OCI-LY7 (cell line): ENCODE data around the gene PHRF1.

Source experiments
- EZH2phosphoT487 ChIP-seq: fragments of 200-600 bp; sonication (generic); IDR thresholded peaks from 2 replicates; pipeline ENCODE4 v1.6.1; 2018; ENCODE audit warnings: low read depth, borderline replicate concordance, mild to moderate bottlenecking, mixed run types, antibody characterized with exemption, low read length, moderate library complexity, mixed read lengths
- TF ChIP-seq, protein P1 (sequence below): fragments of 200-600 bp; sonication (generic); conservative IDR thresholded peaks from 2 replicates; pipeline ENCODE4 v1.5.1; 2014; ENCODE audit warnings: mild to moderate bottlenecking, antibody characterized with exemption, low read length, moderate library complexity, mixed read lengths

DNA sequence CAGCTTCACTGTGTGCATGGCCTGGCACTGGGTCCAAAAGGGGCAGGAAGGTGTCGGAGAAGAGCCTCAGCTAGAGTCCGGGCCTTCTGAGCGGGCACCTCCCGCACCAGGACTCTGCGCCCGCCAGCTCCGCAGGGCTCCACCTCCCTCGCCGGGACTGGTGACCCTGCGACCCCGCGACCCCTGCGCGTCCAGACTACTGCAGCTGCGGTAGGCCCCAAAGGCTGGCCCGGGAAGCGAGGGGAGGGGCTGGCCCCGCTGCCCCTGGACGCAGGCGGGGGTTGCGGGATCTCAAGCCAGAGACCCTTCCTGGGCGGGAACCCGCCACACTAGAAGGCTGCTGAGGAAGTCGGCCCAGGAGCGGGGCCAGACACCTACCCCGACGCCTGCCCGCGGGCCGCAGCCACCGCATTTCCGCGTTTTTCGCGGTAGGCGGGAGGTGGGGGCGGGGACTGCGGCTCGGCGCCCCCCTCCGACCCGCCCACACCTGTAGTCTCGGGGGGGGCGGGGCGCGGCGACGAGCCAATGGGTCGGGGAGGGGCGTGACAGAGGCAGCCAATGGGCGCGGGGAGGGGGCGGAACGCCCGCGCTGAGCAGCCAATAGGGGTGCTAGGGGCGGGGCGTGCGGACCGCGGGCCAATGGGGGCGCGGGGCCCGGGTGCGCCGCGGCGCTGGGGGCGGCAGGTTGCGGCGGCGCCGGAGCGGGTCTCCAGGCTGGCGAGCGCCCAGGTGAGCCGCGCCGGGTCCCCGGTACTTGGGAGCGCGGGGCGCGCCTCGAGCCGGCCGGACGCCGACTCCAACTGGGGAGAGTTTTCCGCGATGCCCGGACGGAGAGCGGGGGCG is 15.7 kb upstream of the PHRF1 start, which contains the start of the genes LMNTD2 and RASSF7:
- TF ChIP-seq, protein P1, sequence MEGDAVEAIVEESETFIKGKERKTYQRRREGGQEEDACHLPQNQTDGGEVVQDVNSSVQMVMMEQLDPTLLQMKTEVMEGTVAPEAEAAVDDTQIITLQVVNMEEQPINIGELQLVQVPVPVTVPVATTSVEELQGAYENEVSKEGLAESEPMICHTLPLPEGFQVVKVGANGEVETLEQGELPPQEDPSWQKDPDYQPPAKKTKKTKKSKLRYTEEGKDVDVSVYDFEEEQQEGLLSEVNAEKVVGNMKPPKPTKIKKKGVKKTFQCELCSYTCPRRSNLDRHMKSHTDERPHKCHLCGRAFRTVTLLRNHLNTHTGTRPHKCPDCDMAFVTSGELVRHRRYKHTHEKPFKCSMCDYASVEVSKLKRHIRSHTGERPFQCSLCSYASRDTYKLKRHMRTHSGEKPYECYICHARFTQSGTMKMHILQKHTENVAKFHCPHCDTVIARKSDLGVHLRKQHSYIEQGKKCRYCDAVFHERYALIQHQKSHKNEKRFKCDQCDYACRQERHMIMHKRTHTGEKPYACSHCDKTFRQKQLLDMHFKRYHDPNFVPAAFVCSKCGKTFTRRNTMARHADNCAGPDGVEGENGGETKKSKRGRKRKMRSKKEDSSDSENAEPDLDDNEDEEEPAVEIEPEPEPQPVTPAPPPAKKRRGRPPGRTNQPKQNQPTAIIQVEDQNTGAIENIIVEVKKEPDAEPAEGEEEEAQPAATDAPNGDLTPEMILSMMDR: no peak
- no peak for TF ChIP-seq EZH2phosphoT487
